ENCODE results near the gene TEKT3.

TEKT3 gene

GRCh38 chr17:15290605-15291004, 50.8 kb downstream of the TEKT3 start:
- DNase-seq (ENCODE audit: low spot score): no peak

GRCh38 chr17:15289285-15290183, 51.9 kb downstream of the TEKT3 start:
- no peak for DNase-seq (ENCODE audit: low spot score)

- DNase-seq (ENCODE audit: low spot score): no peak
Measured at GRCh38 chr17:15288859-15289258, 52.5 kb downstream of the TEKT3 start.

- DNase-seq (ENCODE audit: low spot score): no peak
Measured at GRCh38 chr17:15287538-15288267, 53.7 kb downstream of the TEKT3 start.

- DNase-seq (ENCODE audit: low spot score): no peak
Measured at GRCh38 chr17:15285466-15285865, 55.9 kb downstream of the TEKT3 start.

GRCh38 chr17:15284537-15284936, 56.9 kb downstream of the TEKT3 start:
- DNase-seq (ENCODE audit: low spot score): no peak

GRCh38 chr17:15284107-15284506, 57.3 kb downstream of the TEKT3 start:
- no peak for DNase-seq (ENCODE audit: low spot score)

- no peak for DNase-seq (ENCODE audit: low spot score)
Measured at GRCh38 chr17:15281909-15282308, 59.5 kb downstream of the TEKT3 start.

GRCh38 chr17:15278924-15279477, 62.4 kb downstream of the TEKT3 start:
- DNase-seq (ENCODE audit: low spot score): no peak

GRCh38 chr17:15278380-15278779, 63.0 kb downstream of the TEKT3 start:
- DNase-seq (ENCODE audit: low spot score): no peak

GRCh38 chr17:15274017-15274416, 67.4 kb downstream of the TEKT3 start:
- DNase-seq (ENCODE audit: low spot score): no peak

GRCh38 chr17:15273141-15273793, 68.1 kb downstream of the TEKT3 start:
- DNase-seq (ENCODE audit: low spot score): no peak

GRCh38 chr17:15271741-15272140, 69.7 kb downstream of the TEKT3 start:
- no peak for DNase-seq (ENCODE audit: low spot score)

- no peak for DNase-seq (ENCODE audit: low spot score)
Measured at GRCh38 chr17:15270628-15271381, 70.6 kb downstream of the TEKT3 start.

GRCh38 chr17:15269780-15270089, 71.7 kb downstream of the TEKT3 start:
- DNase-seq (ENCODE audit: low spot score): no peak

- DNase-seq (ENCODE audit: low spot score): no peak
Measured at GRCh38 chr17:15269087-15269779, 72.2 kb downstream of the TEKT3 start.

GRCh38 chr17:15268461-15268860, 72.9 kb downstream of the TEKT3 start:
- DNase-seq (ENCODE audit: low spot score): no peak

- DNase-seq (ENCODE audit: low spot score): no peak
Measured at GRCh38 chr17:15267996-15268395, 73.4 kb downstream of the TEKT3 start.

GRCh38 chr17:15266325-15267125, 74.9 kb downstream of the TEKT3 start:
- no peak for DNase-seq (ENCODE audit: low spot score)

GRCh38 chr17:15265131-15265530, 76.3 kb downstream of the TEKT3 start, which contains the start of gene PMP22:
Gene PMP22, minus strand, starts transcription at chr17:15265326. Its CDS starts 4,599 bp downstream, at chr17:15260727.
- DNase-seq (ENCODE audit: low spot score): no peak
